Pancreas (tissue), 10 donors: ENCODE results near the gene BCAP31. TPM values are rescaled to one million over a fixed set of nuclear protein-coding genes. Genes with fewer than 3 reads are reported as not detected.

Source experiments
- ATAC-seq, 4 donors: fragments of 200-7000 bp; cut with Tn5 transposase; one replicate each; pipeline versions ENCODE4 v1.8.0 to v1.9.1; 2020; ENCODE audit warnings: mild to moderate bottlenecking in 4 of 4, moderate library complexity in 4 of 4
- DNase-seq, 6 donors: peaks; one replicate each; pipeline ENCODE4 v3.0.0-alpha.2; 2020
- FAIRE-seq: peaks from 2 replicates; lab custom pipeline; 2012; peaks lifted over from hg19 to GRCh38; lab: Jason Lieb, UNC
- H3K27ac ChIP-seq, 4 donors: fragments of 200-600 bp; sonication (generic); 1 replicate in 3 of 4; 2 replicates in 1 of 4; pipeline versions ENCODE4 v1.5.0 to v1.8.0; 2020
- H3K27me3 ChIP-seq, 4 donors: fragments of 200-600 bp; one replicate each; pipeline ENCODE4 v1.8.0; 2021
- H3K36me3 ChIP-seq, 3 donors: fragments of 200-600 bp; sonication (generic) in 1 of 3; one replicate each; pipeline versions ENCODE4 v1.5.0 to v1.8.0; 2020 to 2021
- H3K4me1 ChIP-seq, 3 donors: fragments of 200-600 bp; one replicate each; pipeline ENCODE4 v1.8.0; 2021
- H3K4me3 ChIP-seq, 4 donors: fragments of 200-600 bp; sonication (generic) in 2 of 4; one replicate each; pipeline versions ENCODE4 v1.5.0 to v1.8.0; 2020 to 2021
- H3K9me3 ChIP-seq, 4 donors: fragments of 200-600 bp; one replicate each; pipeline ENCODE4 v1.8.0; 2021
- WGBS, 2 donors: extraction: QIAGEN DNeasy Blood & Tissue Kit; methylation state at CpG; one replicate each; pipeline ENCODE4 v1.1.7; 2013; 5-methylcytosine and 5-hydroxymethylcytosine counted together
- intact Hi-C, 3 donors: fragments of 100-400 bp; cut with DNase I; formaldehyde crosslinking; loops; one replicate each; pipeline versions ENCODE4 v1.11.1 to v1.14.2; 2022
- polyA plus RNA-seq, 2 donors: library from polyadenylated mRNA; stranded (reverse); fragments of 200-250 nt; gene quantifications; one replicate each; pipeline ENCODE4 v1.2.3, GENCODE V29; 2013
- total RNA-seq, 6 donors: library from RNA; stranded (reverse); fragmentation: NEBNext Ultra II Directional in 4 of 6; extraction: Animal tissue kit (Norgen Biotek cat#: 25700) in 4 of 6; gene quantifications; one replicate each; pipeline versions ENCODE4 v1.2.1 to v1.2.4, GENCODE V29; 2021 to 2023
- TF ChIP-seq, protein P1 (sequence below), 4 donors: fragments of 200-600 bp; sonication (generic) in 3 of 4; IDR thresholded peaks; one replicate each; pipeline versions ENCODE4 v1.5.0 to v1.8.0; 2021; ENCODE audit warnings: antibody characterized with exemption in 4 of 4
- donor health status: healthy with polysubstance abuse.
- donor health status: DM: no; HTN: no; CAD: no; lungs with moderate emphysema.
- donor health status: DM: no; HTN: no; CAD: no.
- donor health status: control.
- donor health status: control.
- donor health status: Bipolar disorder and iron deficiency.
- donor health status: DM: yes; HTN: yes; CAD: no.
- donor health status: DM: no; HTN: no; CAD: no.
- donor health status: DM: no; HTN: no; CAD: no.
- donor health status: DM: yes; HTN: yes; CAD: no.

The BCAP31 gene
- total and polyA plus RNA-seq, 8 donors, result 66.3 to 118 (median 85.6) TPM

DNA sequence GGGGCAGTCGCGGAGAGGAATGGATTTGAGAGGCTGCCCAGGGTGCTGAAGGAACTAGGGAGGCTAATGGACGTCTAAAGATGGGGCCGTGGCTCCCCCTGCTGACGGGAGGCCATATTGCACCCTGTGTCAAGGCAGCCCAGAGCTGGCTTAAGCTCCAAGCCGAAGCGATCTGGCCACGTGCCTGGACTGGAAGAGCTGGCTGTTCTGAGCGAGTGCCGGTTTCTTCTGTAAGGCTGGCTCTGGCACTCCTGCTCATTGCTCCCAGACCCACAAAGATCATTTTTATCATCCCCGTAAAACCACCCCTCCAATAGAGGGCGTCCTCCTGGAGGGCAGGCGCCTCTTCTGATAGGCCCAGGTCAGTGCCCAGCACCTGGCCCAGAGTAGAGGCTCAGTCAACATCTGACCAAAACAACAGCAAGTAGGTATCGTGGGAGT is 56.2 kb downstream of the BCAP31 start:
- no peak overlapping the region for H3K27ac ChIP-seq
- DNase-seq (peak; percentile 67 to 94 (median 88)), ATAC-seq (peak; percentile 88 to 95 (median 93)), FAIRE-seq (peak; percentile 13)
- H3K36me3 ChIP-seq, result no peaks in the 10 kb centered on the region
- H3K9me3 ChIP-seq, result no peaks in the 10 kb centered on the region
- no peaks in the 10 kb centered on the region for H3K4me1 ChIP-seq
- peak overlapping the region in 1 of 4 donors; percentile 10 for H3K4me3 ChIP-seq
- H3K27me3 ChIP-seq, result peaks cover 0 to 7% (median 0%) of the 10 kb centered on the region in 4 donors
- intact Hi-C loops, result no loop called here
- 15 to 27% methylated on average over 14 of the region's 14 CpGs for WGBS, 2 donors
- TF ChIP-seq, protein P1, sequence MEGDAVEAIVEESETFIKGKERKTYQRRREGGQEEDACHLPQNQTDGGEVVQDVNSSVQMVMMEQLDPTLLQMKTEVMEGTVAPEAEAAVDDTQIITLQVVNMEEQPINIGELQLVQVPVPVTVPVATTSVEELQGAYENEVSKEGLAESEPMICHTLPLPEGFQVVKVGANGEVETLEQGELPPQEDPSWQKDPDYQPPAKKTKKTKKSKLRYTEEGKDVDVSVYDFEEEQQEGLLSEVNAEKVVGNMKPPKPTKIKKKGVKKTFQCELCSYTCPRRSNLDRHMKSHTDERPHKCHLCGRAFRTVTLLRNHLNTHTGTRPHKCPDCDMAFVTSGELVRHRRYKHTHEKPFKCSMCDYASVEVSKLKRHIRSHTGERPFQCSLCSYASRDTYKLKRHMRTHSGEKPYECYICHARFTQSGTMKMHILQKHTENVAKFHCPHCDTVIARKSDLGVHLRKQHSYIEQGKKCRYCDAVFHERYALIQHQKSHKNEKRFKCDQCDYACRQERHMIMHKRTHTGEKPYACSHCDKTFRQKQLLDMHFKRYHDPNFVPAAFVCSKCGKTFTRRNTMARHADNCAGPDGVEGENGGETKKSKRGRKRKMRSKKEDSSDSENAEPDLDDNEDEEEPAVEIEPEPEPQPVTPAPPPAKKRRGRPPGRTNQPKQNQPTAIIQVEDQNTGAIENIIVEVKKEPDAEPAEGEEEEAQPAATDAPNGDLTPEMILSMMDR (IDR thresholded peaks at IDR 0.05), result peak; percentile 49 to 67 (median 58)

DNA sequence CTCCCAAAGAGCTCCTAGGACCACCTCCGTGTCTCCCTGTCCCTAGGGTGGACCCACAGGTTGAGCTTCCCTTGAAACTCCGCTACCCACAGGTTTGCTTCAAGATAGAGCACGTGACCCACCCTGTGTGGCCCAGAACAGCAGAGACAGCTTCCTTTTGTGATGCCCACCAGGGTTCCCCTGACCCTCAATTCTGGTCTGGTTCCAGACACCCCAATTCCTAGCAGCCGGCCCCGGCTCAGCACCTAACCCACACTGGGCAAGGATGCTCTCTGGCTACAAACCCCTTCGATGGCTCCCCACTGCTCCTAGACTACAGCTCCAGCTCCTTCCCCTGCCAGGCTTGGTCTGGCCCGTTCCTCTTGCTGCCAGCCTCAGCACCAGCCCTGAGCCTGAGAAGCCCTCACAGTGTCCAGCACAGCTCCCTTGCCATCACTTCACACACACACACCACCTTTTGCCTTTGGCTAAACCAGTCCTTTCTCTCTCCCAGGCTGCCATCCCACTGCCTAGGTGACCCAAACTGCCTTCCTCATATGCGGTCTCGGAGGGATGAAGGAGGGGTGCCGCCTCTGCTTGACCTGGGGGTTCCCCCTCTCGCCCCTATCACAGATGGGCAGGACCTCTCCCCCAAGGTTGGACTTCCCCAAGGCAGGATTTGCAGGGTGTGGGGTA is 56.8 kb downstream of the BCAP31 start:
- 55 to 62% methylated on average over 11 of the region's 11 CpGs for whole genome bisulfite sequencing, 2 donors
- Histone ChIP-seq H3K36me3 (no peaks in the 10 kb centered on the region), H3K4me3 (peak overlapping the region in 1 of 4 donors; percentile 10), H3K27me3 (peaks cover 0 to 12% (median 0%) of the 10 kb centered on the region in 4 donors), H3K4me1 (no peaks in the 10 kb centered on the region), H3K9me3 (no peaks in the 10 kb centered on the region), H3K27ac (no peak overlapping the region)
- no peak for FAIRE-seq
- intact Hi-C loops, result no loop called here
- TF ChIP-seq, protein P1 (IDR thresholded peaks at IDR 0.05), result no peak
- DNase-seq, result peak in 1 of 6 donors; percentile 42
- ATAC-seq, result peak in 3 of 4 donors; percentile 8 to 17 (median 12)

DNA sequence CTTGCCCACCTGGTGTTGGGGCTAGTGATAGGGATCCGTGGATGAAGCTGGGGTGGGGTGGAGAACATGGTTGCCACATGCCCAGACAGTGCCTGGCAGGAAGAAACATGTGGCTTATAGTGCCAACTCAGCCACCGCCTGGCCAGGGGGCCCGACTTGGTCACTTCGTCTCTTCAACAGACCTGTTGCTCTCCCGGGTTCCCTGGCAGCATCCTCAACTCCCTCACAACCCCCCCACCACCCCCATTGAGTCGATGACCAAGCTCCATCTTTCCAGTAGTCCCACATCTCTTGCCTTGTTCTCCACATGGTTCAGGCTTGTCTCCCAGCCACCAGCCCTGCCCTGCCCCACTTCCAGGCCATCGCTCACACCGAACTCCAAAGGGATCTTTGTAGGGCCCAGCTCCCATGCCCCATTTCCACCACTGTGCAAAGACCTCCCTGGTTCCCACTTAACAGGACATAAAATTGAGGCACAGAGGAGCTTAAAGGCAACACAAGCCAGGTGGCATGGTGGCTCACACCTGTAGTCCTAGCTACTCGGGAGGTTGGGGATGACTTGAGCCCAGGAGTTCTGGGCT is 58.4 kb downstream of the BCAP31 start:
- peaks cover 0 to 26% (median 3%) of the 10 kb centered on the region in 4 donors for H3K27me3 ChIP-seq
- DNase-seq (peak in 2 of 6 donors; percentile 37 to 45), FAIRE-seq (no peak), ATAC-seq (no peak)
- 69 to 71% methylated on average over 6 to 9 of the region's 9 CpGs for WGBS, 2 donors
- TF ChIP-seq, protein P1 (IDR thresholded peaks at IDR 0.05), result no peak
- H3K4me3 ChIP-seq, result no peak overlapping the region
- intact Hi-C loops, result no loop called here
- no peaks in the 10 kb centered on the region for H3K36me3 ChIP-seq
- no peaks in the 10 kb centered on the region for H3K9me3 ChIP-seq
- H3K4me1 ChIP-seq, result no peaks in the 10 kb centered on the region
- no peak overlapping the region for H3K27ac ChIP-seq

DNA sequence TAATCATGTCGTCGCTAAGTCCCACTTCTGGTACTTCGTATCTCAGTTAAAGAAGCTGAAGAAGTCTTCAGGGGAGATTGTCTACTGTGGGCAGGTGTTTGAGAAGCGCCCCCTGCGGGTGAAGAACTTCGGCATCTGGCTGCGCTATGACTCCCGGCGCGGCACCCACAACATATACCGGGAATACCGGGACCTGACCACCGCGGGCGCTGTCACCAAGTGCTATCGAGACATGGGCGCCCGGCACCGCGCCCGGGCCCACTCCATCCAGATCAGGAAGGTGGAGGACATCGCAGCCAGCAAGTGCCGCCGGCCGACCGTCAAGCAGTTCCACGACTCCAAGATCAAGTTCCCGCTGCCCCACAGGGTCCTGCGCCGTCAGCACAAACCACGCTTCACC is 61.9 kb downstream of the BCAP31 start:
- Histone ChIP-seq H3K9me3 (no peaks in the 10 kb centered on the region), H3K36me3 (no peaks in the 10 kb centered on the region), H3K27me3 (peaks cover 0 to 41% (median 3%) of the 10 kb centered on the region in 4 donors), H3K4me3 (no peak overlapping the region), H3K4me1 (no peaks in the 10 kb centered on the region), H3K27ac (no peak overlapping the region)
- TF ChIP-seq, protein P1 (IDR thresholded peaks at IDR 0.05), result peak in 2 of 4 donors; percentile 20 to 21
- no peak for FAIRE-seq
- intact Hi-C loops, result no loop called here
- peak in 3 of 4 donors; percentile 27 to 47 (median 36) for ATAC-seq
- 9 to 25% methylated on average over 31 of the region's 31 CpGs for WGBS, 2 donors
- DNase-seq, result peak; percentile 17 to 76 (median 54)
